Epithelial cell of prostate (primary cell): Measurements from ENCODE around the gene TXNDC12.
"Not testable (repeated sequence)": the region's sequence is repeated elsewhere in the genome, so short reads cannot be mapped to it uniquely, and the experiment has no call there.

Experiments used
- DNase-seq: peaks from one replicate; pipeline ENCODE4 v3.0.0-alpha.2; 2011; ENCODE audit warnings: low read depth, low spot score
- H3K27ac ChIP-seq: fragments of 450-650 bp; 2 replicates; pipeline ENCODE4 v1.5.1; 2017; ENCODE audit warnings: mild to moderate bottlenecking

The TXNDC12 gene

DNA sequence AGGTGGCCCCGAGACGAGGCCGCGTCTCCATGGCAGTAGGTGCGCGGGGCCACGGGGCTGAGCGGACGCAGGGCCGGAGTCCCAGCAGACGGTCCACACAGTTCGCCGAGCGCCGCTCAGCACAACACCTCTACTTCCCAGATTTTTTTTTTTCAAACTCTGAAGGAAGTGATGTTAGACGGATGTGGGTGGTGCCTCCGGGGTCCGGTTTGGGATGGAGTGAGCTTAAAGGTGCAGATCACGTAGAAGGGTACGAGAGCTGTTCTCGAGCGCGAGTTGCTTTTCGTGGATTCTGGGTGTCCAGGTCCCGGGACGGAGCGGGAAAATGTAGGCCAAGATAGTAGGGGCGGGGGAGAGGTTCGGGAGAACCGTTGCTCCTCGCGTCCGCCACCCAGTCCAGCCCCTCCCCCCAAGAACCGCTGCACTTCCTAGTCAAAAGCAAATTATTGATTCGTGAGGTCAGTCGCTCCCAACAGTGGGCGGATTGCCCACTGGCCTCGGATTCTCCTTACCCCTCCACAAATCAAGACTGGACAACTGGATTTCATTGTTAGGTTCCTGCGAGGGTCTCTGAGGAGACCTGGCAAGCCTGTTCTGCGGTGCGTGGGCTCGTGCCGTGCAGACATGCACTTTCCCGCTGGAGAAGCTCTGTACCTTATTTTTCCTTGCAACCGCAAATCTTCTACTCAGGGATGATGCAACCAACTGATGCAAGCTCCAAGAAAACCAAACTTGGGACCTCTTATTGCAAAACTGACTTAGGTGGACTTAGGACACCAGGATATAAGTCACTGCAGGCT, at the start of gene TXNDC12:
TXNDC12 (minus strand) TSS at position 126 of the 800 bp plus-strand sequence; CDS start at position 31, 95 bp downstream.
- DNase-seq = peak; percentile 64
- peak within 1 kb of the TSS; percentile 98 for H3K27ac ChIP-seq

DNA sequence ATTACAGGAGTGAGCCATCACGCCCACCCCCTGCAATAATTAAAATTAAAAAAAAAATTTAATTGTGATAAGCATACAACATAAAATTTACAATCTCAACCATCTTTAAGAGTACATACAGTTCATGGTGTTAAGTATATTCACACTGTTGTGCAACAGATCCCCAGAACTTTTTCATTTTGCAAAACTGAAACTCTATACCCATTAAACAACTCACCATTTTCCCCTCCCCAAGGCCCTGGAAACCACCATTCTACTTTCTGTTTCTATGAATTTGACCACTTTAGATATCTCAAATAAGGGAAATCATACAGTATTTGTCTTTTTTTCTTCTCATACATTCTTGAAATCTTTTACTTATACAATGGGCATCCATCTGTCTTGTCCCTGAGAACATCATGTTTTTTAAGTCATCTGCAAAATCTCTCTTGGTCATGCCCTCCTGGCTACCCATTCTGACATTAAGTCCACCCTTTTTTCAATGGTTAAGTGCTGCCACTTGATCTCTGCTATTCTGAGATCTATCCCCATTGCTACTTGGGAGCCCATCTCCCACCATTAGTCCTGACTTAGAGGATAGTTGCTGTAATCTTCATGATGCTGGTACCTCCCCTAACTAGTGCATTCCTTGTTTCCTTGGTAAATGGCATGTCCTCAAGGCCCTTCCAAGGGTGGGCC, 47.5 kb upstream of the TXNDC12 start:
- no peak for DNase-seq
- H3K27ac ChIP-seq = no peak overlapping the region

DNA sequence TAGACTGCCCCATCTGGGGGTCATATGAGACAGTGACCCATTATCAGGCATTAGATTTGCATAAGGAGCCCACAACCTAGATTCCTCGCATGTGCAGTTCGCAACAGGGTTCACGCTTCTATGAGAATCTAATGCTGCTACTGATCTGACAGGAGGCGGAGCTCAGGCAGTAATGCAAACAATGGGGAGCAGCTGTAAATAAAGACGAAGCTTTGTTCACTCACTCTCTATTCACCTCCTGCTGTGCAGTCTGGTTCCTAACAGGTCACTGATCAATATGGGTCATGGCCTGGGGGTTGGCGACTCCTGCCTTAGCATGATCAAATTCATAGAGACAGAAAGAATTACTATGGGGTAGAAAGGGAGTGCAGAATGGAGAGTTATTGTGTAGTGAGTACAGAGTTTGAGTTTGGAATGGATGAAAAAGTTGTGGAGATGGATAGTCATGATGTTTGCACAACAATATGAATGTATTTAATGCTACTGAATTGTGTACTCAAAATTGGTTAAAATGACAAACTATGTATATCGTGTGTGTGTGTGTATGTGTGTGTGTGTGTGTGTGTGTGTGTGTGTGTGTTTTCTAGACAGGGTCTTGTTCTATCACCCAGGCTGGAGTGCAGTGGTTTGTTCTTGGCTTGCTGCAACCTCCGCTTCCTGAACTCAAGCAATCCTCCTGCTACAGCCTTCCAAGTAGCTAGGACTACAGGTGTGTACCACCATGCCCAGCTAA, 43.3 kb upstream of the TXNDC12 start:
- DNase-seq = no peak
- no peak overlapping the region for H3K27ac ChIP-seq

DNA sequence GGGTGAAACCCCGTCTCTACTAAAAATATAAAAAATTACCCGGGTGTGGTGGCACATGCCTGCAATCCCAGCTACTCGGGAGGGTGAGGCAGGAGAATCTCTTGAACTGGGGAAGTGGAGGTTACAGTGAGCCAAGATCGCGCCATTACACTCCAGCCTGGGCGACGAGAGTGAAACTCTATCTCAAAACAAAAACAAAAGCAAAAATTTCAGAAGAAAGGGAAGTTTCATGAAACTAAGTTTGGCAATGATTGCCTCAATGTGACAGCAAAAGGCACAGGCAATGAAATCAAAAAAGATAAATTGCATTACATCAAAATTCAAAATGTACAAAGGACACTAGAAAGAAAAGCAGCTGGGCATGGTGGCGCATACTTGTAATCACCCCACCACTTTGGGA, 41.2 kb upstream of the TXNDC12 start:
- no peak overlapping the region for H3K27ac ChIP-seq
- no peak for DNase-seq

DNA sequence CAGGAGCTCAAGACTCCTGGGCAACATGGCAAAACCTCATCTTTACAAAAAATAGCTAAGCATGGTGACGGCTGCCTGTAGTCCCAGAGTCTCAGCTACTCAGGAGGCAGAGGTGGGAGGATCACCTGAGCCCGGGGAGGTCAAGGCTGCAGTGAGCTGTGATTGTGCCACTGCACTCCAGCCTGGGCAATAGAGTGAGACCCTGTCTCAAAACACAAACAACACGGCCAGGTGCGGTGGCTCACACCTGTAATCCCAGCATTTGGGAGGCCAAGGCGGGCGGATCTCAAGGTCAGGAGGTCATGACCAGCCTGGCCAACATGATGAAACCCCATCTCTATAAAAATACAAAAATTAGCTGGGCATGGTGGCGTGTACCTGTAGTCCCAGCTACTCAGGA, 39.3 kb upstream of the TXNDC12 start:
- DNase-seq = not testable (repeated sequence)

DNA sequence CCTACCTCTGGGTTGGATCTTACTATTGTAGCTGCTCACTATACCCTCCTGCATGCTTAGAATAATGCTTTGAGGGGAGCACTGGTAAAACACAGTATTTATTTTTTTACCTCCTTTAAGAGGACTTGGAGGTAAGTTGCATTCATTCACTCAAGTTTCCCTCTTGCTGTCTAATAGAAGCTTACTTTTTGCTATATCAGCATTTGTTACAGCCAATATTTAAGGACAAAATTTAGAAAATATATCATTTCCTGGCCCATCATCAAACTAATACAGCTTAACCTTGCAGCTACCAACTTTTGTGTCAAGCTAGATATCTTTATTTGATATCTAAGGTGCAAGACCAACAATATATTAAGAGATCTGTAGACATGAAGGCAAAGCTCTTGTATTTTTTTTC, 32.9 kb upstream of the TXNDC12 start:
- not testable (repeated sequence) for H3K27ac ChIP-seq, DNase-seq

More for the DNA sequence above, 39.3 kb upstream of the TXNDC12 start:
- not testable (repeated sequence) for H3K27ac ChIP-seq

DNA sequence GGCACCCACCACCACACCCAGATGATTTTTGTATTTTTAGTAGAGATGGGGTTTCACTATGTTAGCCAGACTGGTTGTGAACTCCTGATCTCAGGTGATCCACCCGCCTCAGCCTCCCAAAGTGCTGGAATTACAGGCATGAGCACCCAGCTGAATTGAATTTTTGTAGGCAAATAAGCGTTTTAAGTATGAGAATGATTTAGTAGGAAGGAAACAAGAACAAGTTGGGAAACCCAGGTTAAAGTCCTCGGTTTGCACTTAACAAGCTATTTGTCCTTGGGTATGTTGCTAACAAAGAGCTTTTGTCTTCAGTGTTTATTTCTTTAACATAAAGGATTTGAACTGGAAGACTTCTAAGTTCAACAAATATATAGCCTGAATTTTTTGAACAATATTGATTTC, 25.0 kb upstream of the TXNDC12 start:
- DNase-seq = no peak
- no peak overlapping the region for H3K27ac ChIP-seq

DNA sequence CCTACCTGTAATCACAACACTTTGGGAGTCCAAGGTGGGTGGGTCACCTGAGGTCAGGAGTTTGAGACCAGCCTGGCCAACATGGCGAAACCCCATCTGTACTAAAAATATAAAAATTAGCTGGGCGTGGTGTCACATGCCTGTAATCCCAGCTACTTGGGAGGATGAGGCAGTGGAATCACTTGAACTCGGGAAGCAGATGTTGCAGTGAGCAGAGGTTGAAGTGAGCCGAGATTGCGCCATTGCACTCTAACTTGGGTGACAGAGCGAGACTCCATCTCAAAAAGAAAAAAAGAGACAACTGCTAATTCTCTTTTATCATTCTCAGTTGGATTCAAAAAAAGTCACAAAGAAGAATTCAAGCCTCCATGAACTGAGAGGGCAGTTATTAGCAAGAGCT, 22.3 kb upstream of the TXNDC12 start:
- DNase-seq, H3K27ac ChIP-seq: not testable (repeated sequence)

DNA sequence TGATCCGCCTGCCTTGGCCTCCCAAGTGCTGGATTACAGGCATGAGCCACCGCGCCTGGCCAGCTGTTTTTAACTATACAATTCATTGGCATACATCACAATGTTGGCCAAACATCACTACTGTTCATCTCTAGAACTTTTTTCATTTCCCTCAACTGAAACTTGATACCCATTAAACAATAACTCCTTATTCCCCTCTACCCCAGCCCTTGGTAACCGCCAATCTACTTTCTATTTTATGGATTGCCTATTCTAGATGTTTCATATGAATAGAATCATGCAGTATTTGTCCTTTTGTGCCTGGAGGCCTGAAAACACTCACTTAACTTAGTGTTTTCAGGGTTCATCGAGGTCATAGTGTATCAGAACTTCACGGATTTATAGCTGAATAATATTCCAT, 17.3 kb upstream of the TXNDC12 start:
- H3K27ac ChIP-seq = no peak overlapping the region
- DNase-seq = no peak

DNA sequence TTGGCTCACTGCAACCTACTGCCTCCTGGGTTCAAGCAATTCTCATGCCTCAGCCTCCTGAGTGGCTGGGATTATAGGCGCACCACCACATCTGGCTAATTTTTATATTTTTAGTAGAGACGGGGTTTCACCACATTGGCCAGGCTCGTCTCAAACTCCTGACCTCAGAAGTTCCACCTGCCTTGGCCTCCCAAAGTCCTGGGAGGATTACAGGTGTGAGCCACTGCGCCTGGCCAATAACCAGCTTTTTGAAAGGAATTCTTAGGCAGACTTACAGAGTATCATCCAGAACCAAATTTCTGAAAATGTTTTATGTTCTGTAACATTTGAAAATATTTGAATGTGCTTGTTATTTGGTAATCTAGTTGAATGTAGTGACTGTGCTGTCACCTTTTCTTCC, 15.7 kb upstream of the TXNDC12 start:
- no peak for DNase-seq
- H3K27ac ChIP-seq = no peak overlapping the region

DNA sequence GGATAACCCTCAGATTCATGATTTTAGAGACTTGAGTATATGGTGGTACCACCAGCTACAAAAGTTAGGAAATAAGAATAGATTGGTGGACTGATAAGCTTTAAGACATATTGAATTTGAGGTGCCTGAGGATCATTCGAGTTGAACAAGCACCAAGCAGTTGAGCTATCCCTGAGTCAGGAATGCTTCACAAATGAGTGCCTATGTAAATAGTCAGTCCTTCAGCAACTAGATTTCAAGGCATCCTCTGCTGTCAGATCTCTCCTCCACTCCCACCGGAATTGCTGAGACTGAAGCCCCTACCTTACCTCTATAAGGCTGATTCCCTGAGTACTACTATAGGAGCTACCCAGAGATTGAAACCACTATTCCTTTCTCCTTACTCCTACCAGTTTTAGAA, 8.2 kb upstream of the TXNDC12 start:
- DNase-seq = no peak
- H3K27ac ChIP-seq = no peak overlapping the region

DNA sequence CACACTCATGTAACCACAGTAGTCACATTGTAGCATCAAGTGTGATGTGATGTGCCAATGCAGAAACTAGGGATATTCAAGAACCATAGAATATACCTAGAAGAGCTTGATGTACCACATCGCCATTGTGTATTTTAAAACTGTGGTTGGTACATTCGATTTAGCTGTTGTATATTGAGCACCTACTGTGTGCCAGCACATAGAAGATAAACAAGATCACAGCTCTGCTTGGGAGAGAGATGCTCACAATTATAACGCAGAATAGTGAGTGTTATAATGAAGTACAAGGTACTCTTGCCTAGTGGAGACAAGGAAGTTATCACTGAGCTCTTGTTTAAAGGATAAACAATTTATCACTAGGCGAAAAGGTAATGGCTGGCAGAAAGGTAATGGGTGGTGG, 5.8 kb upstream of the TXNDC12 start:
- no peak for DNase-seq
- H3K27ac ChIP-seq = no peak overlapping the region

DNA sequence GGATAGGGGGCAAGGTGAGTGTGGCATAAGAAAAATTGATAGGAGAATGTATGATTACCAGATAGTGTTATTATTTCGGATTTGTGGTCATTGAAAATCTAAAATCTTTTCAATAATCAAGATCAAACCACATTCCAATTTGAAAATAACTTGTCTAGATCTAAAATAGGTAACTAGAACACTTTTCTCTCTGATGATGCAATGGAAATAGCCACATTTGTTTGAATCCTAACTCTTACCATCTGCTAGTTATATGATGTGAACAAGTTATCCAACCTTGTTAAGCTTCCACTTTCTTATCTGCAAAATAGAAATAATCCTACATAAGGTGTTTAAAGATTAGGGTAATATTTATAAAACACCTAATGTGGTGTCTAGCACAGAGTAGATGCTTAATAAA, 4.9 kb upstream of the TXNDC12 start:
- H3K27ac ChIP-seq = no peak overlapping the region
- no peak for DNase-seq

DNA sequence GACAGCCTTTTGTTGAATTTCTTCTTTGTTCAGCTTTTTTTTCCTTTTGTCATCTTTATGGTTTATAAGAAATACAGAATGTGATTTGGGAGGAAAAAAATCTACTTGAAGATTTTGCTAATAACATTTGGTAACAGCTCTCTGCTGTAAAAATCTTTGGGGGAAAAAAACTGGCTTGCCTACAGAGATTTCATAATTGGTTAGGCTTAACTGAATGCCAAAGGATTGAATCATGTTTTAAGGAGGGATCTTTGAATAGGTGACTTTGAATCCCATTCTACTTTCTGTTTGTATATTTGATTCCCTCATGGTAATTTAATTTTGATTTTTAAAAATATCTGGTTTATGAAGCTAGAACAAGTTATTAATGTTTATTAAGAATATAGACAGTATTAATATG, 4.3 kb upstream of the TXNDC12 start:
- DNase-seq = no peak
- H3K27ac ChIP-seq = peak overlapping the region; percentile 98

DNA sequence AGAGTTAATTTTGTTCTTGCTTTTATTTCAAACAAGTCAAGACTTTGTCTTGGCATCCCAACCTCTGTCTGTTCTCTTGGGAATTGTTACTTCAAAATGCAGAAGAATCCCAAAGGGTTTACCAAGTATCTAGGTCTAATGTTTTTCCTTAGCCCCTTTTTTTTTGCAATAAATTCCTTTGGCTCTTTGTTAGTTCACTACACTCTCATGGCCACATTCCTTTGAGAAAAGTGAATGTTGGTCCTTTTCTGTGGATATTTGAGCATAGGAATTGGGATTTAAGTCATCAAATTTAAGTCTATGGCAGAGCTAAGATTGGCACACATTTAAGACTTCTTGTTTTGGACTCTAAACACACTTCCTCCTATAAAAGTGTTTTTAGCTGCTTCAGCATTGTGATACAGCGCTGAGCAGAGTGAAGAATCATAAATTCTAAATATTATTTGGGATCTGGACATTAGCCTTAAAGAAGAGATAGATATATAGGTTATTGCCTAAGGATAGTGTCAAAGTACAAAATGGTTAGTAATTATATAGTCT, 3.0 kb upstream of the TXNDC12 start:
- peak overlapping the region; percentile 98 for H3K27ac ChIP-seq
- no peak for DNase-seq

DNA sequence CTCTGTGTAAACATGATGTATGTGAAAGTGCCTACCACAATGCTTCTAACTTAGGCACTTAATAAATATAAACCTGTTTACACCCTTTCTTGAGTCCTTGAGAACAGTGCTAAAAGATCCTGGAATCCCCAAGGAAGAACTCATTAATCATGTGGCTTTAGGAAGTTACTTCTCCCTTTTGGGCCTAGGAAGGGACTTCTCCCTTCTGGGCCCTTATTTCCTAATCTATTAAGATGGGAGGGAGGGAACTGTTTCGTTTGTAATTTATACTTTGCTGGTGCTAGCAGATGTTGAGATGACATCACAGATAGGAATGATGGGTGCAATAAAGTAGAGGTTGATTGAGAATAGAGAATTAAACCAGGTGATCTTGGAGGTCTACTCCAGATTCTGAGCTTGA, 2.3 kb upstream of the TXNDC12 start:
- peak overlapping the region; percentile 98 for H3K27ac ChIP-seq
- DNase-seq = no peak

DNA sequence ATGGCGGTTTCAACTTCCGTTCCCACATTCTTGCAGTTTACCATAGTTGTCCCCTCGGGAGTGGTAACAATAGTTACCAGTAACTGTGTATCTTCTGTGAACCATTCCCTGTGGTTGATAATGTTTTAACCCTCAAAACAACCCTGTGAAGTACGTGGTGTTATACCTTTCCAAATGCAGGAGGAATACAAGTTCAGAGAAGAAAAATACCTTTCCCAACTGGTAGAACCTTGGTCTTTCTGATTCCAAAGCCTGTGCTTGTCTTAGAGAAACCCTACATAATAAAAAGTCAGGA, 1.9 kb upstream of the TXNDC12 start:
- peak overlapping the region; percentile 98 for H3K27ac ChIP-seq
- no peak for DNase-seq

DNA sequence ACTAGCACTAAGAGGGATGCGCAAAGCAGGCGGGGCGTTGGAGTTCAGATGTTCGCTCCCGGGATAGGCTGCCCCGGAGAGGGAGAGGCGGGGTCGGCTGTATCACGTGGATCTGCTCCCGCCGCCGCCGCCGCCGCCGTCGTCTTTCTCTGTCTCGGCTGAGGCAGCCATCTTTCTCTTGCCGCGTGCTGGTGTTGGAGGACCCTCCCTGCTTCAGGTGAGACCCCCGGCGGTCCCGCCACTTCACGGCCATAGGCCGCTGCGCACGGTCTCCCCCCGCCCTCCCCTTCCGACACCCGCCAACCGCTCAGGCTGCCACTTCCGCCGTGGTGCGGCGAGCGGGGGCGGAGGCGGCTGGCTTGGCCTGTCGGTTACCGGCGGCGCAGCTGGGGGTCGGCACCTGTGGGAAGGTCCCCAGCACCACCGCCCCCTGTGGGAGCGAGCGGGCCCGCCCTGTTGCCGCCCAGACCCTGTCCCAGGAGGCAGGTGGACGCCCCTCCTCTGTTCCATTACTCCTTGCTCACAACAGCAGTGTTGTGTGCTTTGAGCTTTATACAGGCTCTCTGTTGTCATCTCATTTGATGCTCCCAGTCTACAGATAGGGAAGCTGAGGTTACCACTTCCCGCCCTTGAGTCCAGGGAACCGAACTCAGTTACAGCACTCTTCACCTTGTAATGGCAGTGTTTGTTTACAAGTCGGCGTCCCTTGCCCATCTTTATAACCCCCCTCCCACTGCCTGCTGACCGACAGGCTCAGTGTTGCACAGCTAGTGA, 1.4 kb upstream of the TXNDC12 start, which contains the start of gene BTF3L4:
BTF3L4 (plus strand) TSS at position 133 of the 774 bp plus-strand sequence. CDS start 3,553 bp downstream, outside the sequence.
- DNase-seq = peak; percentile 70
- H3K27ac ChIP-seq = peak within 1 kb of the TSS; percentile 98

DNA sequence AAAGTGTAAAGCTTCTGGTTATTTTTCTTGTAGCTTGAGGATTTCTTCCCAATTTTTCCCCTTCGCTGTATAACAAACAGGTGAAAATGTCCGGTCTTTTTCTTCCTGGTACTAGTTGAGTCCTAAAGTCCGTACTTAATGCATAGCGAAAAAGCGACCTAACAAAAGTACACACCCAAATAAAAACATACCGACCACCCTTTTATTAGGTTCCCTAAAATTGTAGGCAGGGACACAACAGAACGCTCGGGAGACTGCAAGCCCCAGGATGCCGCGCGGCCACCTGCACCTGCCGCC, 823 bp upstream of the TXNDC12 start:
- peak overlapping the region; percentile 98 for H3K27ac ChIP-seq
- DNase-seq = no peak

DNA sequence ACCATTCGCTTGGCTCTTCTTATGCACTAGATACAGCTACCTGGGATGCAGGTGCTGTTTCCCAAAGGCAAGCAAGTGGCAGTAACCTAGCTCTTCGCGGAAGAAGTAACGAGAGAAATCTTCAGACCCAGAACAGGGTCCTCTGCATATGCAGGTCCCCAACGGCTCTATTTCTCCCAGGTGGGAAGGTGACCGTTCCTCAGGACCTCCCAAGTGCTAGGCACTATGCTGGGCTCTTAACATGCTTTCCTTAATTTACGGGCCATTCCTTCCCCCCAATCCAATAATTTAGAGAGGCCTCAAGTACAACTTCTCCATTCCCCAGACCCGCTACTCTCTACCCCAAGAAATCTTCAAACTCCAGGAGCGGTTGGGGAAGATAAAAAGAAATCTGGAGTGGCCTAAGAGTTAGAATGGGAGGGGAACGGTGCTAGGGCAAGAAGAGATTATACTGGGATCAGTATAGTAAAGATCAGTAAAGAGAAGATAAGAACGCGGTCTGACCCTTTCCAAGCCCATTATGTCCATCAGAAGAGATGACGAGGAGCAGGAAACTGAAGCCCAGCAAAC, 410 bp downstream of the TXNDC12 start:
- no peak for DNase-seq
- peak overlapping the region; percentile 98 for H3K27ac ChIP-seq
